Astrocyte (in vitro differentiated cells and primary cell): ENCODE results near the gene CELA2A. TPM values are rescaled to one million over a fixed set of nuclear protein-coding genes. Genes with fewer than 3 reads are reported as not detected.

Source experiments
- DNase-seq: peaks from one replicate; pipeline ENCODE4 v3.0.0-alpha.2; 2010; ENCODE audit warnings: low read depth
- FAIRE-seq: peaks from 2 replicates; lab custom pipeline; 2011; peaks lifted over from hg19 to GRCh38; lab: Jason Lieb, UNC
- H2AFZ ChIP-seq: 2 replicates; pipeline ENCODE4 v1.6.0; 2012; ENCODE audit warnings: low read depth, low read length, inconsistent platforms
- H3K27ac ChIP-seq: 2 replicates; pipeline ENCODE4 v1.5.1; 2011; ENCODE audit warnings: low read depth, low read length, inconsistent platforms
- H3K27me3 ChIP-seq: 2 replicates; pipeline ENCODE4 v1.6.0; 2011; ENCODE audit warnings: low read length, inconsistent platforms; ENCODE audit not compliant: insufficient read depth
- H3K36me3 ChIP-seq: 2 replicates; pipeline ENCODE4 v1.5.1; 2011; ENCODE audit warnings: low read length, inconsistent platforms; ENCODE audit not compliant: insufficient read depth
- H3K4me1 ChIP-seq: 2 replicates; pipeline ENCODE4 v1.5.1; 2011; ENCODE audit warnings: low read length, inconsistent platforms; ENCODE audit not compliant: insufficient read depth
- H3K4me2 ChIP-seq: 2 replicates; pipeline ENCODE4 v1.6.0; 2012; ENCODE audit warnings: low read length, inconsistent platforms
- H3K4me3 ChIP-seq: 2 replicates; pipeline ENCODE4 v1.5.1; 2011; ENCODE audit warnings: low read depth, mild to moderate bottlenecking, low read length, inconsistent platforms; ENCODE audit not compliant: insufficient read depth
- H3K79me2 ChIP-seq: 2 replicates; pipeline ENCODE4 v1.6.0; 2012; ENCODE audit warnings: mild to moderate bottlenecking, low read length, inconsistent platforms; ENCODE audit not compliant: insufficient read depth
- H3K9ac ChIP-seq: 2 replicates; pipeline ENCODE4 v1.6.0; 2012; ENCODE audit warnings: mild to moderate bottlenecking, low read length, inconsistent platforms
- H3K9me3 ChIP-seq: 2 replicates; pipeline ENCODE4 v1.5.1; 2012; ENCODE audit warnings: low read depth, mild to moderate bottlenecking, low read length, inconsistent platforms; ENCODE audit not compliant: insufficient read depth
- H4K20me1 ChIP-seq: 2 replicates; pipeline ENCODE4 v1.6.0; 2012; ENCODE audit warnings: low read length, inconsistent platforms; ENCODE audit not compliant: insufficient read depth
- H3K27ac Mint-ChIP-seq: one replicate; pipeline ENCODE4 v1.8.0; 2021; ENCODE audit warnings: mild to moderate bottlenecking, mixed read lengths; ENCODE audit not compliant: unreplicated experiment
- H3K27me3 Mint-ChIP-seq: one replicate; pipeline ENCODE4 v1.8.0; 2021; ENCODE audit warnings: low read depth, mixed read lengths; ENCODE audit not compliant: unreplicated experiment
- H3K36me3 Mint-ChIP-seq: one replicate; pipeline ENCODE4 v1.8.0; 2021; ENCODE audit warnings: low read depth, mixed read lengths; ENCODE audit not compliant: unreplicated experiment
- H3K4me1 Mint-ChIP-seq: one replicate; pipeline ENCODE4 v1.8.0; 2021; ENCODE audit warnings: low read depth, mixed read lengths; ENCODE audit not compliant: unreplicated experiment
- H3K4me3 Mint-ChIP-seq: one replicate; pipeline ENCODE4 v1.8.0; 2021; ENCODE audit warnings: mild to moderate bottlenecking, moderate library complexity, mixed read lengths; ENCODE audit not compliant: unreplicated experiment
- H3K9me3 Mint-ChIP-seq: one replicate; pipeline ENCODE4 v1.8.0; 2021; ENCODE audit warnings: mild to moderate bottlenecking, mixed read lengths; ENCODE audit not compliant: unreplicated experiment
- CTCF ChIP-seq: IDR thresholded peaks from 2 replicates; pipeline ENCODE4 v1.5.1; 2011; ENCODE audit warnings: low read depth, mild to moderate bottlenecking, inconsistent platforms, low read length, moderate library complexity; ENCODE audit not compliant: insufficient read depth
- EZH2 ChIP-seq: IDR thresholded peaks from 2 replicates; pipeline ENCODE4 v1.6.1; 2012; ENCODE audit warnings: mild to moderate bottlenecking, low read length, inconsistent platforms; ENCODE audit not compliant: insufficient read depth
- total RNA-seq: library from RNA; stranded (reverse); gene quantifications from 2 replicates; pipeline ENCODE4 v1.2.1, GENCODE V29; 2021

Gene CELA2A
- total RNA-seq, 1 donor from 2014 or later, result not detected

GRCh38 chr1:15449567-15449966 lies 7.0 kb upstream of the CELA2A start:
- Histone ChIP-seq H3K27me3 (peaks cover 4% of the 10 kb centered on the region), H3K4me3 (no peak overlapping the region), H3K4me2 (no peak overlapping the region), H2AFZ (no peak overlapping the region), H3K36me3 (no peaks in the 10 kb centered on the region), H3K79me2 (no peaks in the 10 kb centered on the region), H3K9me3 (no peaks in the 10 kb centered on the region), H4K20me1 (no peaks in the 10 kb centered on the region), H3K4me1 (peaks cover 10% of the 10 kb centered on the region), H3K27ac (no peak overlapping the region), H3K9ac (no peak overlapping the region)
- Mint-ChIP-seq H3K4me3 (no peak overlapping the region), H3K27ac (no peak overlapping the region), H3K36me3 (no peaks in the 10 kb centered on the region), H3K27me3 (peaks cover 19% of the 10 kb centered on the region), H3K9me3 (peaks cover 6% of the 10 kb centered on the region), H3K4me1 (peaks cover 2% of the 10 kb centered on the region)
- TF ChIP-seq EZH2 (no peak), CTCF (no peak)
- DNase-seq (no peak), FAIRE-seq (no peak)

GRCh38 chr1:15451014-15451722 lies 5.4 kb upstream of the CELA2A start:
- H3K79me2 ChIP-seq, result no peaks in the 10 kb centered on the region
- H3K27ac ChIP-seq, result no peak overlapping the region
- Mint-ChIP-seq H3K9me3 (peaks cover 6% of the 10 kb centered on the region), H3K27ac (no peak overlapping the region), H3K4me1 (peaks cover 2% of the 10 kb centered on the region), H3K4me3 (no peak overlapping the region), H3K27me3 (peaks cover 14% of the 10 kb centered on the region), H3K36me3 (no peaks in the 10 kb centered on the region)
- no peak overlapping the region for H3K4me3 ChIP-seq
- H2AFZ ChIP-seq, result no peak overlapping the region
- DNase-seq (no peak), FAIRE-seq (no peak)
- H3K36me3 ChIP-seq, result no peaks in the 10 kb centered on the region
- no peaks in the 10 kb centered on the region for H3K9me3 ChIP-seq
- no peak overlapping the region for H3K9ac ChIP-seq
- peaks cover 11% of the 10 kb centered on the region for H3K4me1 ChIP-seq
- TF ChIP-seq CTCF, result no peak
- no peak for TF ChIP-seq EZH2
- no peak overlapping the region for H3K4me2 ChIP-seq
- peaks cover 4% of the 10 kb centered on the region for H3K27me3 ChIP-seq
- no peaks in the 10 kb centered on the region for H4K20me1 ChIP-seq

- peaks cover 2% of the 10 kb centered on the region for H3K4me1 Mint-ChIP-seq
- peaks cover 11% of the 10 kb centered on the region for H3K4me1 ChIP-seq
- TF ChIP-seq CTCF (no peak), EZH2 (no peak)
- no peak for FAIRE-seq
- H3K9me3 ChIP-seq, result no peaks in the 10 kb centered on the region
- no peak overlapping the region for H3K4me3 ChIP-seq
- H3K36me3 Mint-ChIP-seq, result no peaks in the 10 kb centered on the region
- no peak overlapping the region for H3K4me3 Mint-ChIP-seq
- no peaks in the 10 kb centered on the region for H3K79me2 ChIP-seq
- no peak overlapping the region for H3K4me2 ChIP-seq
- H3K27ac Mint-ChIP-seq, result no peak overlapping the region
- peaks cover 9% of the 10 kb centered on the region for H3K27me3 Mint-ChIP-seq
- no peaks in the 10 kb centered on the region for H4K20me1 ChIP-seq
- DNase-seq, result no peak
- peaks cover 6% of the 10 kb centered on the region for H3K9me3 Mint-ChIP-seq
- H2AFZ ChIP-seq, result no peak overlapping the region
- H3K36me3 ChIP-seq, result no peaks in the 10 kb centered on the region
- no peak overlapping the region for H3K9ac ChIP-seq
- H3K27ac ChIP-seq, result no peak overlapping the region
- peaks cover 3% of the 10 kb centered on the region for H3K27me3 ChIP-seq
Observed at GRCh38 chr1:15452216-15452615, 4.3 kb upstream of the CELA2A start.
